Activated CD8-positive, alpha-beta memory T cell treated with anti-CD3 and anti-CD28 coated beads, Interleukin-2, amount 50 U/mL, for 24 hours (primary cell): ENCODE data around the gene PRICKLE1.

Experiments
- DNase-seq: peaks from one replicate; pipeline ENCODE4 v3.0.0-alpha.2; 2020; ENCODE audit errors: extremely low read depth

PRICKLE1 gene

DNA sequence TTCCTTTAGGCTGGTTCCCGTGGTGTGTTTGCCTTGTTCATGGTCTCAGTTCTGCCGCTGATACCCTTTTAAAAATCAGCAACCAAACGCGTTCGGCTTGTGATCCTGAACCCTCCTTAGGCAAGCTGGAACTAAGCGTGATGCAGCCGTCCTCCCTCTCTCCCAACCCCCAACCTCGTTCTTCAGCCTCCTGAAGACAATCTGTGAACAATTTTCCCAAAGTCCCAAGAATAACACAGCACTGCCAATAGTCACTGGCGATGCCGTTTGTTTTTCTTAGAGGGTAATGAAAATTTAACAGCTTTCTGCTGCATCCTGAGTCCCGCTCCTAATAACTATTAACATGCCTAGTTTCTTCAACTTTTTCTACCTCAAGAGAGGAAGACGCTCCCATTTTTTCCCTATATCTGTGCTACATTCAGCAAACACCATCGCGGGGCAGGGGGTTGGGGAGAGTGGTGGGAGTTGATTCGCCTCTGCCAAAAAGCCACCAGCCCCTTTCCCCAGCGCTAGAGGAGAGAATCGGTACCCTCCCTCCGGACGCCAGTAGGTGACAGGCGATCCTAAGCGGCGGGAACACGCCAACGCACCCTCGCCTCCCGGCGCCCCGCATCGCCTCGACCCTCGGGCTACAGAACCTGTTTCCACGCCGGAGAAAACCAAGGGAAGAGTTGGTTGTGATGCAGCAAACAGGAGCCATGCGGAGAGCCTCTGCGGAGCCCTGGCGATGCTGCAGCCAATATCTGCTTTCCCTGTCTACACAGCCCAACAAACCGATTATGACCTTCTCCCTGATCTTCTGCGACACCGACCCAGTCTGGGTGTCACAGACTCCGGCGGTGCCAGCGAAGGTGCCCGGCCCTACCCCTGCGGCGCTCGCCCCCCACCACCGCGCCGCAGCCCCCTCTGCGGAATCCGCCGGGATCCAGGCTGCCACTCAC is 752 bp downstream of the PRICKLE1 start:
- no peak for DNase-seq

DNA sequence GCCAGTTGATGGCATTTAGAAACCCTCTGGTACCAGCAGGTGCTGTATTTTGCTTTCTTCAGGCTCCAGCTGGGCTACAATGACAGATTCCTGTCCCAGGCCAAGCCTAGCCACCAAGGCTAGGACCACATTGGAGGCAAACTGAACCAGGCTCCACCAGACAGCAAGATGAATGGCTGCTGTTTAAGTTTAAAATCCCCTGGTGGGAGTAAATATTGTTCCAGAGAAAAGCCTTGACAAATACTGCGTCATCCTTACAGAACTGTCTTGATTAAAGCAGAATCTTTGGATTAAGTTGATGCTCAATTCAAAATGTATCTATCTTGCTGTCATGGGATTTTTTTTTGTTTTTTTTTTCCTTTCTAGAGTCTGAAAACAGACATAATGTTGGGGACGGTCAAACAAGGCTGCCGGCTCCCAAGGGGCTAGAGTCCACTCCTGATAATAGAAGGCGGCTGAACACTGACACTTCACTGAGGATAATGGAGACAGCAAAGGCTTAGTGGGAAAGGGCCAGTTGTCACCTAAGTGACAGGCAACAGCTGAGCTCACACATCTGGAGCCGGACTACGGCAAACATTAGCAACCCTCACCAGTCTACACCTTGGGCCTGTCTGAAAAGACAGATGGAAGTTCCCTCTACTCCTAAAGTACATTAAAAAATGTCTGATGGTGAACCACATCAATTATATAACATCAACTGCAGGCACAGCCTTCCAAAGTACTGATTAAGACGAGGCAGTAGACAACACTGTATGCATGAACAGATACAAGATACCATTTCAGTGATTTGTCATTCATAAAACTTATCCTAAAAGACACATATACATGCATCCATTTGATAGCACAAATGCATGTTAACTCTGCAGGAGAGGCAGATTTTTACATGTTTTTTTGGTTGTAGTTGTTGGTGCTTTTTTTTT is 1.7 kb downstream of the PRICKLE1 start:
- no peak for DNase-seq

DNA sequence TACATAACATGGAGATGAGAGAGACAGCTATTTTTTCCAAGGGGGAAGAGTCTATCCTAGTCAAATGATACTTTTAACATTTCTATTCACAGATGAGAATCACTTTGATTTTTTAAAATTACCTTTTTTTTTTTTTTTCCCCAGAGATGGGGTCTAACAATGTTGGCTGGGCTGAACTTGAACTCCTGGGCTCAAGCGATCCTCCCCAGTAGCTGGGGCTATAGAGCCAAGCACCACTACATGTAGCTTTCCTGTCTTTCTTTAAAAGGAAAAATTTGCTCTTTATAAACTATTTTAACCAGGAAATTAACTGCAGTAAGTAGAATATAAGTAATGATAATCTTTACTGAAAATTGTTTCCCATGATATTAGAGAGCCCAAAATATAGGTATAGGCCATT is 3.3 kb downstream of the PRICKLE1 start:
- DNase-seq = no peak

DNA sequence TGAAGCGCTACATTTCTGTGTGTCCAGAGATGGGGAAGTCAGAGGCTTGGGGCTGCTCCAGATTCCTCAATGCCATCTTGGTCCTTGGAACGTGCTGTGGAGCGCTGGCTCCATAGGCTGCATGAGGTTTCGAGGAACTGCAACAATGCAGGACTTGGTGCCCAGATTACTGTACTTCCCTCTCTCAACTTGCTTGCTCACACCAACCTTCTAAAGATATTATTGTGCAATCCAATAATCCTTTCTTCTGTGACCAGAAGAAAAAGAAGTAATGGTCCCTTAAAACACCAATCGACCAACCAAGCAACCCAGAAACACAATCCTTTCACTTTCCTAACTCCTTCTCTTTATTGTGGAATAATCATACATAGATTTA is 3.7 kb downstream of the PRICKLE1 start:
- DNase-seq = no peak

DNA sequence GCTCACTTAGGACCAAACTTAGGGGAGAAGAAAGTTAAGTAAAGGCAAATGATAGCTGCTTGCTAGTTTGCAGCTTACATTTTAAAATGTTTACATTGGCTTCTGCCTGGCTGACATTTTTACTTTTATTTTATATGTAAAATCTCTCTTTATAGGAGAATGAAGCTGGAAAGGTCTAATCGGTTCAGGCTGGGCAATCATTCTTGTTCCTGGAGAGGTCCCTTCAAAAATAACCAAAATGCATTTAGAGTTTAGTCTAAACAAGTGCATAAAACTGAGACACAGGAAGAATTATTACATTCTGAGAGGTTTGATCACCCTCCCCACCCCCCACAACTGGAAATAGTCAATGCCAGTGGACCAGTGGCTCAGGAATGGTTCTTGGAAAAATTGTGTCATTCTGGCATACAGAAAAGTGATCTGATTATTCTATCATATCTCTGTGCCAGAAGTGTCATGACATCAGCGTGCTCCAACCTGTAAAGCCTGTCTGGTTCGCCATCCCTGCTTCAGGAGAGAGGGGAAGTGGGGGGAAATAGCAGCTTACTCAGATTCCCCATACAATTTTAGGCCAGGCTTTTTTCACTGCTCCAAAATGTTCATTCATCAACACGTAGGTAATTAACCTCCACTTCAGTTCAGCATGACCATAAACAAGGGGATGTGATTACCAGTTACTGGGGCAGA is 4.2 kb downstream of the PRICKLE1 start:
- no peak for DNase-seq

DNA sequence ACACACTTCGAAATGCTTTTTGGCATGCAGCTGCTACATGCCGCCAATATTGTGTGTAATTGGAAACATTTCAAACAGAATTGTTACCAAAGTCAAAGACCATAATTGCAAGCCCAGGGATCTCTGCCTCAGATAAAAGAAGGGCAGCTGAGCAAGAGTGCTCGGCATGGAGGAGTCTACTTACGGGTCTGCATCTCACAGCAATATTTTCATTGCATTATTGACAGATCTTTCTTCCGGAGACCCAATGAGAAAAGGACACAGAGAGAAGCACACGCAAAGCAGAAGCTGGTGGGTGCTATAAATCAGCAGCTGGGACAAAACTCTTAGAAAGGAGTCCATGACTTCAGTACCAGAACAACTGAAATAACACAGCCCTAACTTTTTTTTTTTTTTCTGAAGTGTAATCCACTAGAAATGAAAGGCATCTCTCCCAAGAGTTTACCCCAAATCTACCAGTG is 4.9 kb downstream of the PRICKLE1 start:
- DNase-seq = no peak

DNA sequence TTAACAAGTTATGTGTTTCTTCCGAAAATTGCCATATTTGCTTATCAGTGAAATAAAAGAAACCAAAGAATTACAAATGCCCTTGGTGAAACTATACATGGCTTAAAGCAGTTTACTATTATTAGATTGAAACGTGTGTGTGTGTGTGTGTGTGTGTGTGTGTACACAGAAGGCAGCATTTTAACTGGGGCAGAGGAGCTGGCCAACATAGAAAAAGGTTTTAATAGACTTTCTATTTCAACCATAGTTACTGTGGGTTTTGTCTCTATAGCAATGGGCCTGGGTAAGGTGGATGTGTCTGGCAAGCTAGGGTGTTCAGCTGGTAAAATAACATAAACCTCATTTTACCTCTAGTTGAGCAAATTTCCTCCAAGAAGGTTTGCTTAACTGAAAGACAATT is 6.5 kb downstream of the PRICKLE1 start:
- DNase-seq = no peak

DNA sequence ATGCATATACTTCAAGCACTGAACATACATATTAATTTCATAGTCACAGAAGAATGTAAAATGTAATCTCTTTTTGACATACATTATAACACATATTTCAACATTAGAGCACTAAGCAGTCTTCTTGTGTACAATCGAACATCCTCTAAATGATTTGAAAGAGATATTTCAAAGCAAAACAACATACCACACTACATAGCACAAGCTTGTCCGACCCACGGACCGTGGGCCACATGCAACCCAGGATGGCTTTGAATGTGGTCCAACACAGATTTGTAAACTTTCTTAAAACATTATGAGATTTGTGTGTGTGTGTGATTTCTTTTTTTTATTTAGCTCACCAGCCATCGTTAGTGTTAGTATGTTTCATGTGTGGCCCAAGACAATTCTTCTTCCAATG is 7.0 kb downstream of the PRICKLE1 start:
- no peak for DNase-seq

DNA sequence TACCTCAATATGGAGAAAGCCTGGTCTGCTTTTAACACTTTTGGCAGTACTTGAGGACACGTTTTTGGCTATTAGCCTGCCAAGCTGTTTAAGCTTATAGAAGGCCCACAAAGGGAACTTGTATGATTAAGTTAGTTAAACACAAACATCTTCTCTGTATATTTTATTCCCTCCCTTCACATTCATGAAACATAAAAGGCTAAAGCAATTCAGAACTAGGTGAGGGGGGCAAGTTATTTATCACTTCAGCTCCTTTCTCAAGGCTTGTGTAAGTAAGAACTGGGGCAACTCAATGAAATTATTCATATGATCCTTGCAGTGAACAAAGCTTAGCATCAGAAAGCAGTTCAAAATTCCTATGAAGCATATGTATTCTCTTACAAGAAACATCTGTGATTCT is 7.5 kb downstream of the PRICKLE1 start:
- DNase-seq = no peak

DNA sequence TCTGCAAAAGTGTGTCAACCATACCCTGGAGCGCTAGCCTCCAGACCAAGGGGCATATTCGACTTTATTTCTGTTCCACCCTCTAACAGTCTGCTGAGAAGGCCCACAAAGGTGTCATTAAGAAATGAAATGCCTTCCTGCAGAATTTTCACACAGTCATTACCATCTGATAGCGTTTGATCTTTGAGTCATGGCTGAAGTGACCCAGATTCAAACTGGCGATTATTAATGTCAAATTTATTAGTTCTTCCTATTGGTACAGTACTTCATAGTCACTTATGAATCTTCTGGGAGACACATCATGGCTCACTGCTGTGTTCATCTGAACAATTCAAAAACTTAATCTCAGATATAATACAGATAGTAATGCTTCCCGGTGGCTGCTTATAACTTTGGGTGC is 13.2 kb downstream of the PRICKLE1 start:
- no peak for DNase-seq

DNA sequence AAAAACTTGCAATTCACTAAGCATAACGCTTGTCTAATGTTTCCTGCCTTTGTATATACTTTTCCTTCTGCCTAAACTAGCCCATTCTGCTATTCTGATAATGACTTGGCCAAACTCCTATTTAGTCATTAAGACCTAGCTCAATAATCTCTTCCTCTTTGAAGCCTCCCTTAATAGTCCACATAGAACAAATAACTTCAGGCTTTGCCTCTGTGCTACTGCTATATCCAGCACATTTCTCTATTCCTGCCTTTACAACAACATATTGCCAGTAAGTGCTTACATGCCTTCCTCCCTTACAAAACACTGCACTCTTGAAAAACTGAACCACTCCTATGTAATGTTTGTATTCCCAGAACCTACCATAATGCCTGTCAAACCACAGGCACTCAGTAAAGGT is 13.8 kb downstream of the PRICKLE1 start:
- DNase-seq = no peak

DNA sequence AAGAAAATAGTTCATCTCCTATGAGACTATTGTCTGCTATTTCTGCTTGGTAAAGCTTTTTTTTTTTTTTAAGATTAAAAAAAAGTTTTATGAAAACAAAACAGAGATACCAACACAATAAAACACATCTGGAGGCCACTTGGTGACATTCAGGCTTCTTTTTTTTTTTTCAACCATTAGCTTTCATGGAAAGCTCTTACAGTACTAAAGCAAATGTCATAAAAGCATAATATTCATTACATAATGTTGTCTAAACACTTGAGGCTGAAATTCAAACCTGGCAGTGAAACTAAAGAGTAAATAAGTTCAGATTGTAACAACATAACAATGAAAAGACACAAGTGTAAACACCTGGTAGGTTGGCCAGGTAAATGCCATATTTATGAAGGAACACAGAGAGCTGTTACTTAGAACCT is 14.7 kb downstream of the PRICKLE1 start:
- no peak for DNase-seq

DNA sequence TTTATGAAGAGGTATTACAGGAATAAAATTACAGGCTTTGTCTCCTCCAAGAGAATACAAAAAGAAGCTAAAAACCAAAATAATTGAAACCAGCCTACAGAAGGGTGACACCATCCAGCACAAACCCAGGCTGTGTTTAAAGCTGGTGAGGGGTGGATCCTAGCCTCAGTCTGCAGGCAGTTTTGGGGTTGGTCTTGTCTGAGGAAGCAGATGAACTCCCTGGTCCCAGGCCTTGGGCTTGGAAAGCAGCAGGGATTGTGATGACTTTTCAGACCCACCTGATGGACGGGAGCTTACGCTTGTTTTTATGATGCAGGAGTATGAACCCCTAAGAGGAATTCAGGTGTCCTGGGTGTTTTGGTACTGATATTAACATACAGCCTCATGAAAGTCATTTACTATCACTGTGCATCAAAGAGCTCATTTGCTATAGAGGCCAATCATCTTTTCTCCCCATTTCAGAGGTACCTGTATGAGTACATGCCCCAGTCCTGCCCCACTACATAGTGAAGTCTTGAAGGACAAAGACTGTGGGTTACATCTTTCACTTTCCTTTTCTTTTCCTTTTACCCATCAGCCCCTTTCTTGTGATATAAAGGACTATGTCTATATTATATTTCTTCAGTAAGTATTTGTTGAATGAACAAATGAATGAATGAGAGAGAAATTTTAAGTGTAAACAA is 18.1 kb downstream of the PRICKLE1 start:
- DNase-seq = no peak

DNA sequence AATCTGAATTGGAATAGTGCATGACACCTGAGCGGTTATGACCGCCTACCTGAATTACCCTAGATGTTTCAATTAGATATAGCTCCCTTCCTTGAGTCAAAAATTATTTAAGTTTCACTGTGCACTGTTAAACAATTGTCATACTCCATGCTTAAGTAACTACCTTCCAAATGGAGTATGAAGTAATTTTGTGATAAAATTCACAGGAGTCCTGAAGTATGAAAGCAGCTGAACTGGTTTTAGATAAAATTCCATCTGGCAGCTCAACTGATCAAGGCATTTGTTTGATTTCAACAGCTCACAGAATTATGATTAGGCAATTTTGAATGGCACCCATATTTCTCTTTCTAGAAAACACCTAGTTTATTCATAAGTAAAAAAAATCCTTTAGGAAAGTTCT is 19.5 kb downstream of the PRICKLE1 start:
- DNase-seq = no peak

DNA sequence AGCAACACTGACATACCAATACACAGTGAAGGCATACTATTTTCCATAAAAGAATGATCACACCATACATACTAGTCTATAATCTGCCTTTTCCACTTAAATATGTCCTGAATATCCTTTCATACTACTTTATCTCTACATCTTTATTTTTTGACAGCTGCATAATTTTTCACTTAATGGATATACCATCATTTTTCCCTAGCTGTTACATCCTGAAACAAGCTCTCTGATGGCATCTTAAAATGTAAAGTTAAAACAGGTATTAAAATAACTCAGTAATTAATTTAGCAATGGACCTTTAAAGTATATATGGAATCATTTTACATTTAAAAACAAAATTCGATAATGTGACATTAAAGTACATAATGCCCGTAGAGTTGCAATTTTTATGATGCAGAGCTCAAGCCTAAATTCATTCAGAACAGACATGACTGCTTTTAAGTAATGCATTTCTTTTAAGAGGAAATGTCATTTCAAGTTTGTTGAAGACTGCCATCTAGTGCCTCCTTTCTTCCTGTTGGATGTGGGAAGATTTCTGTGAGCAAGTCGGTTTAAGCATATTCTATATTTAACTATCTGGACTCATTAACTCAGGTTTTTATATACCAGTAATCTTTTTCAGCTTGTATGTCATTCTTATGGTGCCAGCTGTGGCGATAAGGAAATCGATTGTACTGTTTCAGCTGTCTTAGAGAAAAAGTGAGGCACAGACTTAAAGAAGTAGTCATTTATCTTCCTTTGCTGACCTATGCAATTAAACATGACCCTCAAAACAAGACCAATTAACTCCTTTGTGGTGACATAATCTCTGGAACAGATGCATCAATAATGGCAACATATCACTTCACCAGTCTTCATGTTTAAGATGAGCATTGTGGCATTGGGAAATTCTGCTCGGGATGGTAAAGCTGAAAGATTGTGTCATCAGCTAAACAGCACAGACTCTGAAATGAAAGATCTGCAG is 20.3 kb downstream of the PRICKLE1 start:
- DNase-seq = no peak

DNA sequence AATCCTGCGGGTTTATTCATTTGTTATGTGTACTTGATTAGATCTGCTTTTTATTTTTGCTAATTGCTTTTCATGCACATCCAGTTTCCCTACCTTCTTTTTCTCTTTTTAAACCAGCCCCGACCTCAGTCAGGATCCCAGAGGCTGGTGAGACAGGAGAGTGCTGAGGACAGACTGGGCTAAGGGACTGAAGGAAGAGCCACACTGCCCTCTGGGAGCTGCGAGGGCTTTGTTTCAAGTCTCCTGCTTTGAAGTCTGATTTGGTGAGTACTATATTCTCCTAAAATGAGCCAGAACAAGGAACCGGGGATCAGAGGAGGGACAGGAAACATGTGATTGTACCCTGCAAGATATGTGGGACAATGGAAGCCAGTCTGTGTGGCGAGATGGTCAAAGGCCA is 23.9 kb downstream of the PRICKLE1 start:
- DNase-seq = no peak

DNA sequence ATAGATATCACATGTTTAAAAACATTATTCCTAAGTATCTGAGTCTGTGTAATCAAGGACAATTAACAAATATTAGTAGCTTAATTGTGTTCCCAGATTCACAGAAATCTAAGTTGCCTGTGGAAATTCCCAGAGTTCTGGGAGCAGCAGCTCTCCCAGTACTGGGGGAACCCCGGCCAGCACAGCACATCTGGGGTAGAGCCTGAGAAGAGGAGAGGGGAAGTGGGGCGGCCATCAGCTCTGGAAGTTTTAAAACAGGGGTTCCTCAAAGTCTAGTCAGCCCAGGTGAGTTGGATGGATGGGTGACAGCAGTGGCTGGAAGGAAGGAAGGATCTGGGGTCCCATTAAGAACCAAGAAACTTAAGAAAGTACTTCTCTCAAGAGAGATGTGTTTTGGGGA is 24.6 kb downstream of the PRICKLE1 start:
- DNase-seq = no peak

DNA sequence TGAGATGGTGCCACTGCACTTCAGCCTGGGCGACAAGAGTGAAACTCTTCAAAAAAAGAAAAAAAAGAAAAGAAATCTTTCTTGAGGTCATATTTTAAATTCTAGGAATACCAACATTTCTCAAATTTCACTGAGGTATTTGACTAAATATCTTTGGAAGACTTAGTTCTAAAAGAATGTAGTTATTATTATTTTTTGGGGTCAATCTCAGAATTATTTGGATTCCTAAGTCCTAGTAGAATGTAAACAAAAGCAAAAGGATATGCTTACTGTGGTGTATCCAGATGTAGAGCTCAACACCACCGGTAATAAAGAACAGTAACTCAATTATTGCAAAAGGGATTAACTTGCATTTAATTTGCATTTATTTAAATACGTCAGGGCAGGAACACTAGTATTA is 25.0 kb downstream of the PRICKLE1 start:
- no peak for DNase-seq

DNA sequence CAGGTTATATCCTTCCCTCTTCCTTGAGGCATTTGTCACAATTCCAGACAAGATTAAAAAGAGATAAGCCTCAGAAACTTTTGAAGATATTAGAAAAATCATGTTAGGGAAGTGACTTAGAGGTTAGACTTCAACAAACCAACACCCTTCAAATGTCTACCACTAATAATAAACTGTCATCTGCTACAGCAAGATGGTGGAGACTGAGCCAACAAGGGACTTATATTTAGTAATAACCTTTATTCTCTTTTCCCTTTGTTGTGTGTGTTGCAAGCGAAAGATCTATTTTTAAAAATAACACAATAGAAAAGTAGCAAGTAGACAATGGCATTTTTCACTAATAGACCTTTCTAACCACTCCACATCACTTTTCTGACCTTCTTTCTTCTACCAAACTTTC is 28.6 kb downstream of the PRICKLE1 start:
- no peak for DNase-seq

DNA sequence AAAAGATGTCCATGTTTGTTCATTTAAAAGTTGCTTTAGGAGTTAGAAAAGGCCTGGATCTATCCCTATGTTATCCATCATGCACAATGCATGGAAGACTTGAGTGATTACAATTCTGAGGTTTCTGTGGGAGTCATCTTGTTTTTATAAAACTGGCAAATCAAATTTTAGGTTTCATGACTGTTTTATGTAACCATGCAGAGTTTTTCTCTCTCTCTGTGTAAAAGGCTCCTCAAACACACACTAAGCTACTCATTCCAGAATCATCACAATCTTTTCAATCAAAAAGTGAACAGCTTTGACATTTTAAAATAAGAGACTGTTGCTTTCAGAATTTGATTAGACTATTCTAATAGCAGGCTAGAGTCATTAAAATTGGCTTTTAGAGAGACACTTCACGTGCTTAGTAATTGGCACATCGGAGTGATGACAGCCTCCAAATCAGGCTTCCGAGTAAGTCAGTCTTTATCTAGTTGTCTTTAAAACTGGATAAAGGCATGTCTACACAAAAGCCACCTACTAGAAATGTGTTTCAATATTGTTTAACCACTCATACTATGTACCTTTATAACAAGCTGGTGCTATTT is 31.9 kb downstream of the PRICKLE1 start:
- DNase-seq = no peak
